GM19467 (cell line): ENCODE measurements around the gene TAS1R3.

Experiments
- ATAC-seq: cut with Tn5 transposase; IDR thresholded peaks from one replicate; pipeline ENCODE4 v1.9.1; 2021; ENCODE audit warnings: mild to moderate bottlenecking, moderate library complexity; ENCODE audit not compliant: unreplicated experiment

Gene TAS1R3

DNA sequence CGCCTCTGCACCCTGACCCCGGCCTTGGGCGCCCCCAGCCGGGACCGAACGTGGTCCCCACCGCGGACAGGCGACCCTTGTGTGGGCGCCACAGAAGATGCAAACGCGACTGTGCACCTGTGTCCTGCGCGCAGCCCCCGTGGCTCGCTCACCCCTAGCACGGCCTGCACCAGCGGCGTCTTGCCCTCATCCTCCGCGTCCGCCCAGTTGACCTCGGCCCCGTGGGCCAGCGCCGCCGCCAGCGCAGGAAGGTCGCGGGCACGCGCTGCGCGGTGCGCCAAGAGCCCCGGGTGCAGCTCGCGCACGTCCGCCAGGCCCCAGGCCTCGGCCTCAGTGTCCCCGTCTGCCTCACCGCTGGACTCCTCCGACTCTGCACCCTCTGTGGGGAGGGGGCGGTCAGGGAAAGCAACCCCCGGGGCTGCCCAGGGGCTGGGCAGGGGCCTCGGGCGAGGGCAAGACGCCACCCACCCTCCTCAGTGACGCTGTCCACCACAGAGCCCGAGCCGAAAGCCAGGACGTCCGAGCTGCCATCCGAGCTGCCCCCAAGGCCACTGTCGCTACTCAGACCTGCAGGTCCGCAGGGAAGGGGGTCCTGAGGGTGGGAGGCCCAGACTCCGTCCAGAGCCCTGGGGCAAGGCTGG lies 36.7 kb upstream of the TAS1R3 start:
- ATAC-seq, result no peak

DNA sequence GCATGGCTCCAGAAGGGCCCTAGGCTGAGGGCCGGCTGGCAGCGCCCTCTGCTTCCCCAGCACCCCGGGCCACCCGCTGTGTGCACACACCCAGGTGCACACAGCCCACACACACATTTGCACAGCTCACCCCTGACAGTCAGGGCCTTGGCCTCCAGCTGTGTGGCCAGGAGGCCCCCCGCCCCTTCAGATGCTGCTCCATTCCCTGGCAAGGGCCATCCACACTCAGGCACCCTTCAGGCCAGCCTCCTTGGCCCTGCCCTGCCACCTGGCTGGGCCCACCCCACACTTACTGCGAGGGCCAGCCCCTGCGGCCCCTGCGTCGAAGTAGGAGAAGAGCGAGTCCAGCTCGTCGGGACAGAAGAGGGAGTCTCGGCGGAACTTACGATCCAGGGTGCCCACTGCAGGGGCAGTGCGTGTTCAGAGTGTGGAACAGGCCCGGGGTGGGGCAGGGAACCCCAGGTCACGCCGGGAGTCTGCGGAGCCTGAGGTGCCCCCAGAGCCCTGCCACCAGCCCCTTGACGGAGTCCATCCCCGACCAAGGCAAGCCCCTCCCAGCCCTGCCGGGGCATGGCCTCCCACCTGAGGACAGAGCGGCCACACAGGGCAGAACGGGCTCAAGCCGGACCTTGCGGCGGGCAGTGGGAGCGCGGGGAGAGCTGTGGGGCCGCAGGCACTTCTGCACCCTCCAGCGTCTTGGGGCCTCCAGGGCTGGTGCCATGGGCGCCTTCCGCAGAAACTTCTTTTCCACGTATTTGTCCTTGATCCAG lies 35.7 kb upstream of the TAS1R3 start:
- ATAC-seq, result no peak

DNA sequence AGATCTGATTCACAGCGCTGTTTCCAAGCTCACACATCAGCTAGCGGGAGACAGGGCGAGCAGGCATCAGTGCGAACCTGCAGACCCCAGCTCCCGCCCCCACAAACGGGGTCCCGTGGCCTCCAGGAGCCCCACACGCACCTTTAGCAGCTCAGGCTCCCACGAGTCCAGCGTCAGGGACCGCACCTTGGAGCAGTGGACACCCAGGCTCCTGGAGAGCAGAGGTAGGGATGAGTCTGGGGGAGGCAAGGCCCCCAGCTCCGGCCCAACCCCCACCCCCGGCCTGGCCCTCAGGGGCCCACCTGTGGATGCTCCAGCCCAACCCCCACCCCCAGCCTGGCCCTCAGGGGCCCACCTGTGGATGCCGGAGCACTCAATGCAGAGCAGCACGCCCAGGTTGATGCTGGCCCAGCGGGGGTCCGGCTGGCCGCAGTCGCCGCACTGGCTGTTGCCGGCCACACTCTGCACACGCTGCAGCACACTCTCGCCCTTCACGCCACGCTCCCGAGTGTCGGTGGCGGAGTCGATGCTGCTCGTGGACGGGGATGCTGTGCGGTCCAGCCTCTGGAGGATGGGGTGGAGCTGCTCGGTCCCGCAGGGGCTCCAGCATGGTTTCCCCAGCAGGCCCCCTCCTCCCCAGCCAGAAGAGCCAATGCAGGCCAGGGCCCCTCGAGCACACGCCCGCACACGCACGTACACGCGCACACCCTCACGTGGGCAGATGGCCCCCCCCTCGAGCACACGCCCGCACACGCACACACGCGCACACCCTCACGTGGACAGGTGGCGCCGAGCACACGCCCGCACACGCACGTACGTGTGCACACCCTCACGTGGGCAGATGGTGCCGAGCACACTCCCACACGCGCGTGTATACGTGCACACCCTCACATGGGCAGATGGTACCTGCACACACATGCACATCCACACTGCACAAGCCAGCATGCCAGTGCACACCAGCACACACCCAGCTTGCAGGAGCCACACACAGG lies 34.7 kb upstream of the TAS1R3 start:
- no peak for ATAC-seq

- ATAC-seq, result no peak
Measured at GRCh38 chr1:1297802-1298424, 33.2 kb upstream of the TAS1R3 start.

GRCh38 chr1:1298861-1299685 lies 32.0 kb upstream of the TAS1R3 start:
- ATAC-seq, result no peak

- no peak for ATAC-seq
Measured at GRCh38 chr1:1299686-1300351, 31.3 kb upstream of the TAS1R3 start.

DNA sequence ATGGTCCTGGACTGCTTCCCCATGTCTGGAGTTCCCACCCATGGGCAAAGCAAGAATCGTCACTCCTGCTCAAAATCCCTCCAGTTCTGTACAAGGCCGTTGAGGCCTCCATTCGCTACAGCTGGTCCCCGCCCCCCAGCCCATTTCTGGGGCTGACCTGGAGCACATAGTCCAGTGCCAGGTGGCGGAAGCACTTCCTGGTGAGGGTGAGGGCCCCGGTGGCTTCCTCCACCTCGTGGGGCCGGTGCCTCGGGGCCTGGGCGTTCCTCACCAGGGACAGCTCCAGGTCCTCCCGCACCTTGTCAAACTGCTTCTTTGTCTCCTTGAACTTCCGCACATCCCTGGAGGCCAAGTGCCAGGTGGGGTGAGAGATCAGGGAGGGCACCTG lies 30.7 kb upstream of the TAS1R3 start:
- no peak for ATAC-seq

DNA sequence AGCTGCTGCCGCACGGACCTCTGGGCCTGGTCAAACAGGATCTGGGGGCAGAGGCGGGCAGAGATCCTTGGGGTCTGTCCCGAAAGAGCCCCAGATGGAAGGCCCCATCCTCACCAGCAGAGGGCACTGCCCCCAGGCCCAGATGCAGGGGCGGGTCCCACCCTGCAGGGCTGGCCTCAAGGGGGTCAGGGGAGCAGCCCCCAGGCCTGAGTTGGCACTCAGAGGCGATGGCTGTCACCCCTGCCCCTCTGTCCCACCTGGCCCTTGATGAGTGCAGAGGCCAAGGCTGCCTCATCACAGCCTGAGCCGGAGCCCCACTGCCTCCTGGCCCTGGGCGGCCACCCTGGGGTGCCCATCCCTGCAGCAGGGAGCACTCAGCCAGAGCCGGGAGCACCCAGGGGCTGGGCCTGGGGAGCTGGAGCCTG lies 29.1 kb upstream of the TAS1R3 start:
- ATAC-seq, result no peak

- no peak for ATAC-seq
Measured at GRCh38 chr1:1302951-1303509, 28.1 kb upstream of the TAS1R3 start.

DNA sequence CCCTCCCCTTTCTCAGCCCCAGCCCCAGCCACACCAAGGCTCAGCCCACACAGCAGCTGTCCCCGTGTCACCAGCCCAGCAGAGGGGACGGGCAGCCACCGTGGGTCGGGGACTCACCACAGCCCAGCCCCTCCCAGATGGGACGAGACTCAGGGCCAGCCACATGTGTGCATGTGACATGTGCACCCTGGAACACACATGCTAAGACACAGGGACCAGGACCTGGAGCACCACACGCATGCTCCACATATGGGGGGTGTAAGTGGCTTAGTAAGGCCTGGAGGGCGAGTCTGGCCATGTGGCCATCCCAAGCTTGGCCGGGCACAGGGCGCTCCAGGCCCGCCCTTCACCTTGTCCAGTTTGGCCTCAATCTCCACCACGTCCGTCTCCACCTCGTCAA lies 27.3 kb upstream of the TAS1R3 start:
- ATAC-seq, result no peak

DNA sequence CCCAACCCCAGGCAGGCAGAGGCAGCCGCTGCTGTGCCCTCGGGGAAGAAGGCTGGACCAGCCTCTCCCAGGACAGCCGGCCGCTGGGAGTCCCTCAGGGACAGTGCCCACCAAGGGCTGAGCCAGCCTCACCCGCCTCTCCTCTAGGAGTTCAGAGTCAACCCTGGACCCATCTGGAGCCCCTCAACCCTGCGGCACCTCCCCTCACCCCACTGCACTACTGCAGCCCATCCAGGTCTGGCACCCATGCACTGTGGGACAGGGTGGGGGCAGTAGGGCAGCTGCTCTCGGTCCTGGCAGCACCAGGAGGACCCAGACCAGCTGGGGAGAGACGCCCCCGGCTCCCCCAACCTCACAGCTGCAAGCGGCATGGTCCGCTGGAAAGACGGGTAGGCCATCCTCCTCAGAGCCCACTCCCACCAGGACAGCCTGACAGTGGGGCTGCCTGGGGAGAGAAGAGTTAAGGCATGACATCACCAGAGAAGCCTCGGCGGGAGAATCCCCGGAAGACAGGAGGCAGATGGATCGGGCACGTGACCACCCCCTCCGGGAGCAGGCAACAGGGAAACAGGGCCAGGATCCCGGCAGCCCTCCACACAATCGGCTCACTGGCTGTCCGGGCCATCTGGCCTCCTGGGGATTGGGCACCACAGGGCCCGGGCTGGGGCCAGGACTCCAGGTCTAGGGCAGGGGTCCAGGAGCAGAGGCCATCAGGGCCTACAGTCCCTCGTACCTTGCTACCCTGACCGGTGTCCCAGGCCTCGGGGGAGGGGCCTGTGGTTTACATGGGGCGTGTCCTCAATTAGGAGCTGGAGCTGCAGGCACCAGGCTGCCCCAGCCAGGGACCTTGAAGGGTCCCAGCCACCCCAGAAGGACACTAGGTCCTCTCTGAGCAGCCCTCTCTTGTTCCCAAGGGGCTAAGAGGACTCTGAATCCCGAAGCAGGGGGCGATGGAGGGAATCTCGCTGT lies 26.5 kb upstream of the TAS1R3 start:
- no peak for ATAC-seq

DNA sequence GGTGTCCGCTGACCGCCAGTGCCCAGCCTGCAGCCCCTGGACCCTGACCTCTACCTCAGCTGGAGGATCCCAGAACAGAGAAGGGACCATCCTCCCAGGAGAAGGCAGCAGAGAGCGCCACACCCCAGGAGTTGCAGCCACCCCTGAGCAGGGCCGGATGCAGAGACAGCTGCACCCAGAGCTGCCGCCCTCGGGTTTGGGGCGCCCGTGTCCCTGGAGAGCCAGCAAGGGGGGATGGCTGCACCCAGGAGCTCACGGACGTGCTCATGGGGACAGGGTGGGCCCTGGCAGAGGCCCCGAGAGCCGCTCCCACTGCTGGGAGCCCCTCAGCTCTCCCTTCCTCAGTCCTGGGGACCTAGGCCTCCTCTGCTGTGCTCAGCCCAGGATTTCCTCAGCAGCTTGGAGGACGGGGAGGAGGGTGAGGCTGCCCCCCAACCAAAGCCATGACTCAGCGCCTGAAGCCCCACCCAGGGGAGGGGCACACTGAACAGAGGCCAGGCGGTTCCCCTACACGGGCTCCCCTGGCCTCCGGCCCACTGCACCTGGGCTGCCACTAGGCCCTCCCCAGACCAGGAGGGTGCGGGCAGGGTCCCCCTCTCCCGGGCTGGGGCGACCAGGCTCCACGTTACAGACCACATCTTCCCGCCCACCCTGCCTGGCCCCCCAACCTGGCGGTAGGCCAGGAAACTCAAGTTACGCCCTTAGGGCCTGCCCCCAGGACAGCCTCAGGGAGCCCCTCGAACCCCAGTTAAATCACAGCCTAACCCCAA lies 25.6 kb upstream of the TAS1R3 start:
- no peak for ATAC-seq

- ATAC-seq, result no peak
Measured at GRCh38 chr1:1306070-1306660, 24.9 kb upstream of the TAS1R3 start.

DNA sequence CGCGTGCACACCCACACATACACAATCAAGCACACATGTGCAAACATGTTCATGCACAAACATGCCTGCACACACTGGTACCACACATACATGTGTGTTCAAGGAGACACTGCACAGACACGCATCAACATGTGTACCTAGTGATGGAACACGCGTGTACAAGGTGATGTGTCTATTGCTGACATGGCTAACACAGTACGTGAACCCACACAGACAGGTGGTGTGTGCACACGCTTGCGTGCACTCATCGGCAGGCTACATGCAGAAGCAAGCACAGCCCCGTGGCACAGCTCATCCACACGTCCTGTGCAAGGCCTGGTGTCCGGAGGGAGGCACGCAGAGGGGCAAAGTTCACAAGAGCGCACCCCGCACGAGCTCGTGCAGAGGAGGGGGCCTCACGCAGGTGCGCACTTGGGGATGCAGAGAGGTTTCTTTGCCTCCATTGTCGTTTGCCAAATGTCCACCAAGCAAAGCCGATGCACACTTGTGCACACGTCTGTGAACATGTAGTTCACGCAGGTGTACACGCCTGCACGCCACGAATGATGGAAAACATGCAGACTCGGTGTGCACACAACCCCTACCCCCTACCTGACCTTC lies 24.3 kb upstream of the TAS1R3 start:
- no peak for ATAC-seq

DNA sequence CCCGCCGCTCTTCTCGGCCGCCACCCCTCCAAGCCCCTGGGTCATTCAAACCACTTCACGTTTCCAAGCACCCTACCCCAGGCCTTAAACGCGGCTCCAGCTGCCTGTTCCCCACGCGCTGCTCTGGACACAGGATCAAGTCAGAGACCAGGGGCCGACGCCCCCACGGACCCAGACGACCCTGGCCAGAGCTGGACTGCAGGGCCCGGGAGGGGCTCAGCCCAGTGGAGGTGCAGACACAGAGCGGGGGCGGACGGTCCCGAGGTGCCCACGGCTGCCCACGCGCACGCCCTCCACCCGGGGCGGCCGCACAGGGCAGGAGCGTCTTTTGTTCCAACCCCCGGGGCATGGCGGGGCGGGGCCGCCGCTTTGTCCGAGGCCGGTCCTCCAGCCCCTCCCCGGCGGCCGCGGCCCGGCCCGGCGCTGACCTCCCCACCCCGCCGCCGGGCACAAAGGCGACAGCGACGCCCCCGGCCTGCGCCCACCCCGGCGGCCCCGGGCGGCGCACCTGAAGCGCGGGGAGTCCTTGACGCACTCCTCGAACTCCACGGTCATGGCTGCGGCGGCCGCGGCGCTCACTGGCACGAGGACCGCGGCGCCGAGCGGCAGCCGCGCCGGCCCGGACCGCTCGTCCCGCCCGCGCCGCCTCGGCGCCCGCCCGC lies 23.7 kb upstream of the TAS1R3 start:
- ATAC-seq, result peak; percentile 2
